NCI-H82 (cell line): ENCODE data around the gene HEXB.
"Not testable (repeated sequence)": the region's sequence is repeated elsewhere in the genome, so short reads cannot be mapped to it uniquely, and the experiment has no call there.

ENCODE experiments used
- DNase-seq: peaks from one replicate; lab custom pipeline; 2025; lab: John Stamatoyannopoulos, UW

The HEXB gene

GRCh38 chr5:74738406-74738805, 53.4 kb downstream of the HEXB start:
- DNase-seq, result no peak

- not testable (repeated sequence) for DNase-seq
Observed at GRCh38 chr5:74748742-74749141, 63.7 kb downstream of the HEXB start.

GRCh38 chr5:74761241-74761640, 76.2 kb downstream of the HEXB start:
- no peak for DNase-seq

- DNase-seq, result no peak
Observed at GRCh38 chr5:74762599-74762998, 77.6 kb downstream of the HEXB start.

- no peak for DNase-seq
Observed at GRCh38 chr5:74763504-74763903, 78.5 kb downstream of the HEXB start.

GRCh38 chr5:74765201-74765600, 80.2 kb downstream of the HEXB start:
- no peak for DNase-seq

GRCh38 chr5:74765929-74766328, 80.9 kb downstream of the HEXB start:
- no peak for DNase-seq

- DNase-seq, result peak; percentile 55
Observed at GRCh38 chr5:74766418-74766848, 81.4 kb downstream of the HEXB start.

- DNase-seq, result peak; percentile 94
Observed at GRCh38 chr5:74766849-74767578, 82.0 kb downstream of the HEXB start, which contains the start of the genes GFM2 and NSA2. TSS of gene GFM2 (minus strand) at chr5:74767117. CDS start at chr5:74763742, 3,375 bp downstream. TSS of gene NSA2 (plus strand) at chr5:74767249. CDS start at chr5:74767361, 112 bp downstream.

GRCh38 chr5:74767579-74767913, 82.5 kb downstream of the HEXB start:
- DNase-seq, result peak; percentile 45
